NCI-H1092 treated with DMSO at 0.1 percent for 48 hours (cell line): ENCODE measurements around the gene MORF4L1.
"Not testable (repeated sequence)": the region's sequence is repeated elsewhere in the genome, so short reads cannot be mapped to it uniquely, and the experiment has no call there.

Source experiments
- DNase-seq: peaks from one replicate; lab custom pipeline; 2025; lab: John Stamatoyannopoulos, UW

MORF4L1 gene

GRCh38 chr15:78859971-78860719 lies 12.5 kb upstream of the MORF4L1 start:
- peak; percentile 83 for DNase-seq

GRCh38 chr15:78865585-78865984 lies 7.1 kb upstream of the MORF4L1 start:
- not testable (repeated sequence) for DNase-seq

- DNase-seq, result not testable (repeated sequence)
Observed at GRCh38 chr15:78866031-78866430, 6.7 kb upstream of the MORF4L1 start.

- no peak for DNase-seq
Observed at GRCh38 chr15:78866803-78867202, 5.9 kb upstream of the MORF4L1 start.

- no peak for DNase-seq
Observed at GRCh38 chr15:78868366-78868765, 4.3 kb upstream of the MORF4L1 start.

- not testable (repeated sequence) for DNase-seq
Observed at GRCh38 chr15:78871483-78872127, 1.1 kb upstream of the MORF4L1 start.

GRCh38 chr15:78872972-78873792 lies 492 bp downstream of the MORF4L1 start:
- peak; percentile 79 for DNase-seq

GRCh38 chr15:78873793-78874765 lies 1.4 kb downstream of the MORF4L1 start:
- DNase-seq, result no peak

GRCh38 chr15:78875107-78875914 lies 2.6 kb downstream of the MORF4L1 start:
- no peak for DNase-seq

- DNase-seq, result not testable (repeated sequence)
Observed at GRCh38 chr15:78876954-78877353, 4.3 kb downstream of the MORF4L1 start.

GRCh38 chr15:78878356-78878755 lies 5.7 kb downstream of the MORF4L1 start:
- no peak for DNase-seq

- no peak for DNase-seq
Observed at GRCh38 chr15:78879517-78880241, 7.0 kb downstream of the MORF4L1 start.

GRCh38 chr15:78880242-78880533 lies 7.5 kb downstream of the MORF4L1 start:
- no peak for DNase-seq

- DNase-seq, result no peak
Observed at GRCh38 chr15:78880813-78881212, 8.1 kb downstream of the MORF4L1 start.

- no peak for DNase-seq
Observed at GRCh38 chr15:78881681-78882080, 9.0 kb downstream of the MORF4L1 start.

- no peak for DNase-seq
Observed at GRCh38 chr15:78889000-78889399, 16.3 kb downstream of the MORF4L1 start.

GRCh38 chr15:78893538-78893937 lies 20.8 kb downstream of the MORF4L1 start:
- no peak for DNase-seq

GRCh38 chr15:78895471-78895870 lies 22.8 kb downstream of the MORF4L1 start:
- no peak for DNase-seq

- no peak for DNase-seq
Observed at GRCh38 chr15:78898540-78898939, 25.9 kb downstream of the MORF4L1 start.
